HepG2 (cell line): ENCODE data around the gene CDH2. TPM values are rescaled to one million over a fixed set of nuclear protein-coding genes. Genes with fewer than 3 reads are reported as not detected.
A peak's percentile ranks its signal among the peaks of the same experiment; 100 is the strongest.

Experiments
- ATAC-seq: fragments of 200-7000 bp; cut with Tn5 transposase; 3 replicates; pipeline ENCODE4 v1.9.1; 2020; ENCODE audit warnings: mild to moderate bottlenecking, moderate library complexity
- BruUV-seq: library from RNA; stranded (reverse); fragments of 400-500 nt; replicated peaks from 2 replicates; lab custom pipeline; 2021; lab: Mats Ljungman, UMichigan
- CTCF ChIA-PET: fragments of 300-600 bp; formaldehyde crosslinking; extraction: SDS; loops from one replicate; lab custom pipeline; 2021; ENCODE audit warnings: low total read pairs, inconsistent platforms, low intra/inter-chr PET ratio; lab: Yijun Ruan, JAX
- POLR2A ChIA-PET: fragments of 350-600 bp; sonication (Branson Sonifier 250); formaldehyde crosslinking; loops from one replicate; lab custom pipeline; 2020; ENCODE audit warnings: antibody characterized with exemption, inconsistent platforms; lab: Yijun Ruan, JAX
- DNase-seq: peaks from one replicate; pipeline ENCODE4 v3.0.0-alpha.2; 2015; ENCODE audit warnings: low spot score
- FAIRE-seq: peaks from 3 replicates; lab custom pipeline; 2011; peaks lifted over from hg19 to GRCh38; lab: Jason Lieb, UNC
- H2AFZ ChIP-seq: one replicate; pipeline ENCODE4 v1.6.1; 2011; ENCODE audit warnings: low read length, inconsistent platforms
- H3K27ac ChIP-seq: fragments of 300-600 bp; 3 replicates; pipeline ENCODE4 v1.8.0; 2011; ENCODE audit warnings: mixed run types, mild to moderate bottlenecking, mixed read lengths, low read length, inconsistent platforms; ENCODE audit not compliant: insufficient read depth; ENCODE audit errors: extremely low read length
- H3K27me3 ChIP-seq, 2 experiments: fragments of 200-600 bp in 1 of 2; 2 replicates in 1 of 2; 3 replicates in 1 of 2; pipeline versions ENCODE4 v1.6.0 to v1.8.0; 2011; ENCODE audit warnings: low read length in 2 of 2, mild to moderate bottlenecking in 2 of 2, moderate library complexity in 2 of 2, inconsistent platforms in 1 of 2; ENCODE audit not compliant: insufficient read depth in 2 of 2, control insufficient read depth in 1 of 2
- H3K36me3 ChIP-seq, 2 experiments: fragments of 200-600 bp in 1 of 2; replicated peaks in 1 of 2; 2 replicates in 1 of 2; 3 replicates in 1 of 2; pipeline versions ENCODE4 v1.5.1 to v1.8.0; 2011; ENCODE audit warnings: low read length in 2 of 2, inconsistent platforms in 1 of 2; ENCODE audit not compliant: insufficient read depth in 2 of 2, control insufficient read depth in 1 of 2
- H3K4me1 ChIP-seq: 2 replicates; pipeline ENCODE4 v1.5.1; 2012; ENCODE audit warnings: low read length, inconsistent platforms; ENCODE audit not compliant: insufficient read depth
- H3K4me2 ChIP-seq: 2 replicates; pipeline ENCODE4 v1.6.0; 2011; ENCODE audit warnings: low read depth, low read length, inconsistent platforms
- H3K4me3 ChIP-seq, 3 experiments: fragments of 200-600 bp in 1 of 3; sonication (generic), shearing (Covaris generic) in 1 of 3; replicated peaks in 1 of 3; 2 replicates each; pipeline ENCODE4 v1.5.1; 2011 to 2016; ENCODE audit warnings: low read length in 3 of 3, inconsistent platforms in 2 of 3, low read depth in 2 of 3, mild to moderate bottlenecking in 2 of 3, control low read depth in 1 of 3, mixed read lengths in 1 of 3; ENCODE audit not compliant: insufficient read depth in 1 of 3
- H3K79me2 ChIP-seq: one replicate; pipeline ENCODE4 v1.6.1; 2011; ENCODE audit warnings: low read length, inconsistent platforms; ENCODE audit not compliant: insufficient read depth
- H3K9ac ChIP-seq: 2 replicates; pipeline ENCODE4 v1.6.0; 2011; ENCODE audit warnings: mild to moderate bottlenecking, low read depth, low read length, inconsistent platforms; ENCODE audit not compliant: insufficient read depth
- H3K9me3 ChIP-seq: 2 replicates; pipeline ENCODE4 v1.5.1; 2012; ENCODE audit warnings: mild to moderate bottlenecking, low read length
- H4K20me1 ChIP-seq: 2 replicates; pipeline ENCODE4 v1.6.0; 2011; ENCODE audit warnings: inconsistent platforms, mild to moderate bottlenecking, low read length, moderate library complexity; ENCODE audit not compliant: insufficient read depth
- ARID2 ChIP-seq: sonication (generic); formaldehyde crosslinking; IDR thresholded peaks from 2 replicates; pipeline ENCODE4 v1.8.1; 2022; ENCODE audit warnings: mild to moderate bottlenecking, missing genetic modification reagents, borderline replicate concordance
- MAFF ChIP-seq: IDR thresholded peaks from 2 replicates; pipeline ENCODE4 v1.6.1; 2011; ENCODE audit warnings: low read depth, low read length, improper control_type of control experiment
- MAFK ChIP-seq, 2 experiments: IDR thresholded peaks in 1 of 2; conservative IDR thresholded peaks in 1 of 2; 2 replicates each; pipeline ENCODE4 v1.6.1; 2011; ENCODE audit warnings: improper control_type of control experiment in 2 of 2, low read length in 2 of 2
- MTF1 ChIP-seq: sonication (generic); formaldehyde crosslinking; IDR thresholded peaks from 2 replicates; pipeline ENCODE4 v1.5.0; 2020; ENCODE audit warnings: missing genetic modification reagents
- ZMYM4 ChIP-seq: sonication (generic); formaldehyde crosslinking; IDR thresholded peaks from 2 replicates; pipeline ENCODE4 v1.8.1; 2023; ENCODE audit warnings: mild to moderate bottlenecking, missing genetic modification reagents
- WGBS: methylation state at CpG from one replicate; pipeline ENCODE4 v1.1.6; 2017; ENCODE audit warnings: low lambda C conversion rate; 5-methylcytosine and 5-hydroxymethylcytosine counted together
- in situ Hi-C: cut with HindIII; loops from 2 replicates; pipeline ENCODE4 v1.10.0; 2017; ENCODE audit warnings: low pct_unique_long_range_greater_than_20kb; ENCODE audit not compliant: extremely low pct_ligation_motif_present
- intact Hi-C: fragments of 100-400 bp; cut with micrococcal nuclease; formaldehyde crosslinking; loops from one replicate; pipeline ENCODE4 v1.10.0; 2022; ENCODE audit not compliant: unreplicated experiment
- polyA plus RNA-seq, 8 experiments: library from polyadenylated mRNA; depleted of rRNA in 3 of 8; stranded (reverse) in 7 of 8; unstranded in 1 of 8; fragments of >200 nt; fragmentation: Illumina TruSeq in 4 of 8; extraction: Trizol in 4 of 8; gene quantifications; 2 replicates each; pipeline versions ENCODE4 v1.2.1 to v1.2.3, GENCODE V29; 2011 to 2016; ENCODE audit warnings: low read depth in 4 of 8, missing spikeins in 1 of 8, mixed read lengths in 1 of 8; ENCODE audit not compliant: insufficient read depth in 1 of 8
- total RNA-seq, 5 experiments: library from RNA; depleted of rRNA; stranded (reverse); fragments of >200 nt; fragmentation: Illumina TruSeq; extraction: Trizol; gene quantifications; 2 replicates each; pipeline ENCODE4 v1.2.3, GENCODE V29; 2016; ENCODE audit warnings: low read depth in 1 of 5

Gene CDH2
- total and polyA plus RNA-seq, 2 of the 13 experiments (the other 11 are each of a cell fraction or from before 2014, with no cell fraction given): 18.6 to 36.1 TPM

DNA sequence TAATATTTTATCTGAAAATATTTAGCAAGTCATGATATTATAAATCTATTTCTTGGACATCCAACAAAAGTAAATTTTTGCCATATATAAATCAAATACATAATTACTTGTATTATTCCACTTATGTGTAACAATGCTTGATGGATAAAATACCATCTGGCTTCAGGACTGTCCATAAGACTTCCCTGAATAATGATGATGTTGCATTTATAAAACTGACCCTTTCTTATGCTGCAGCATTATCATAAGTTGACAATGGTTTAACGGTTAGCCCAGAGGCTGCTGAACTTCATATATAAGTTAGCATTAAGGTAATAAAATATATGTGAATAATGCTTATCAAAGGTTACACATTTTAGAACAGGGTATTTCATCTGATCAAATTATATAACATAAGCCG lies 95.4 kb downstream of the CDH2 start:
- Histone ChIP-seq H3K9ac (no peak overlapping the region), H4K20me1 (no peaks in the 10 kb centered on the region), H3K4me1 (peaks cover 41% of the 10 kb centered on the region), H3K36me3 (no peaks in the 10 kb centered on the region), H3K27me3 (no peaks in the 10 kb centered on the region), H3K27ac (no peak overlapping the region), H2AFZ (no peak overlapping the region), H3K4me3 (no peak overlapping the region), H3K9me3 (no peaks in the 10 kb centered on the region), H3K4me2 (no peak overlapping the region), H3K79me2 (peaks cover 5% of the 10 kb centered on the region)
- 100% methylated on average over 2 of the region's 2 CpGs for WGBS
- in situ Hi-C loops: no loop called here
- BruUV-seq: no TSS peak
- ATAC-seq (no peak), DNase-seq (no peak), FAIRE-seq (no peak)
- ChIA-PET POLR2A (no interaction called here), CTCF (no interaction called here)
- intact Hi-C loops: no loop called here
- no peak for TF ChIP-seq ARID2 (CRISPR knock-in tag)
- TF ChIP-seq MAFF: peak; percentile 89
- peak; percentile 90 to 91 for TF ChIP-seq MAFK (conservative IDR thresholded peaks at IDR 0.05 in 1 of 2, IDR thresholded peaks at IDR 0.05 in 1 of 2; ENCODE audit: low read length in 2 of 2)

DNA sequence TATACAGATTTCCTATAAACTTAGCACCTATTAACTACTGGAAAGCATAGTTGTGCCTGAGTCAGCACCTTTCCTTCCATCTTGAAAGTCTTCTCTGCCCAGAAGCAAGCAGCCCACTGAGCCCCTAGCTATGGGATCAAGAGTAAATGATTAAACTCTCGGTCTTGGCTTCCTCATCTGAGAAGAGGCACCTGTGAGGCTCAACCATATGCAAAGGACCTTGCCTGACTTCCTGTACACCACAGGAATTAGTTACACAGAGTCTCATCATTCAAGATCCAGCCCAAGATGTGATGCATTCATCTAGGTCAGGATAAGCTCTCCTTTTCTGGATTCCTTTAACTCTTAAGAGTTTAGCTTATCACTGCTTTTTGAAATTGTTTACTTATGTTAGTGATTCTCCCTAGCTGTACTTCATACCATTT lies 96.0 kb downstream of the CDH2 start:
- no peaks in the 10 kb centered on the region for H3K9me3 ChIP-seq
- peaks cover 39% of the 10 kb centered on the region for H3K4me1 ChIP-seq
- H3K9ac ChIP-seq: no peak overlapping the region
- no peak overlapping the region for H3K4me3 ChIP-seq
- no peak overlapping the region for H3K27ac ChIP-seq
- intact Hi-C loops (no loop called here), in situ Hi-C loops (no loop called here)
- TF ChIP-seq MAFF (peak; percentile 31; the same call in 1 of the 2 replicates), ZMYM4 (CRISPR knock-in tag) (peak; percentile 29; the same call in 1 of the 2 replicates), MTF1 (CRISPR knock-in tag) (no peak), MAFK (conservative IDR thresholded peaks at IDR 0.05 in 1 of 2, IDR thresholded peaks at IDR 0.05 in 1 of 2; ENCODE audit: low read length in 2 of 2) (peak; percentile 21 to 47; a peak in 3 of 4 replicates)
- H3K36me3 ChIP-seq: no peaks in the 10 kb centered on the region
- H3K79me2 ChIP-seq: peaks cover 4% of the 10 kb centered on the region
- POLR2A ChIA-PET: no interaction called here
- DNase-seq (no peak), FAIRE-seq (no peak), ATAC-seq (no peak)
- CTCF ChIA-PET: no interaction called here
- no peak overlapping the region for H3K4me2 ChIP-seq
- 80% methylated on average over 1 of the region's 1 CpG for WGBS
- no peaks in the 10 kb centered on the region for H3K27me3 ChIP-seq
- no peaks in the 10 kb centered on the region for H4K20me1 ChIP-seq
- no peak overlapping the region for H2AFZ ChIP-seq
- no TSS peak for BruUV-seq
